BLaER1 (cell line): ENCODE data around the gene KIF9.
"Not testable (repeated sequence)": the region's sequence is repeated elsewhere in the genome, so short reads cannot be mapped to it uniquely, and the experiment has no call there.

Experiments used
- H3K27ac ChIP-seq: shearing (Covaris generic); formaldehyde crosslinking; 2 replicates; pipeline ENCODE4 v1.8.1; 2022
- H3K27me3 ChIP-seq: shearing (Covaris generic); formaldehyde crosslinking; 2 replicates; pipeline ENCODE4 v1.8.1; 2022
- H3K36me3 ChIP-seq: shearing (Covaris generic); formaldehyde crosslinking; 2 replicates; pipeline ENCODE4 v1.8.1; 2022
- H3K4me1 ChIP-seq: shearing (Covaris generic); formaldehyde crosslinking; 2 replicates; pipeline ENCODE4 v1.8.1; 2022
- H3K4me2 ChIP-seq: shearing (Covaris generic); formaldehyde crosslinking; 2 replicates; pipeline ENCODE4 v1.8.1; 2022
- H3K4me3 ChIP-seq: shearing (Covaris generic); formaldehyde crosslinking; 2 replicates; pipeline ENCODE4 v1.8.1; 2022
- H3K9ac ChIP-seq: shearing (Covaris generic); formaldehyde crosslinking; 2 replicates; pipeline ENCODE4 v1.8.1; 2022
- H3K9me3 ChIP-seq: shearing (Covaris generic); formaldehyde crosslinking; 2 replicates; pipeline ENCODE4 v1.8.1; 2022
- H4K20me1 ChIP-seq: shearing (Covaris generic); formaldehyde crosslinking; 2 replicates; pipeline ENCODE4 v1.8.1; 2022
- Cebpa-rat ChIP-seq: shearing (Covaris generic); IDR thresholded peaks from 2 replicates; pipeline ENCODE4 v1.8.1; 2022

KIF9 gene

GRCh38 chr3:47313341-47314055 is 30.9 kb upstream of the KIF9 start:
- Histone ChIP-seq H3K4me2 (no peak overlapping the region), H3K4me1 (peaks cover 14% of the 10 kb centered on the region), H3K27ac (no peak overlapping the region), H3K36me3 (peaks cover 28% of the 10 kb centered on the region), H3K9ac (no peak overlapping the region), H3K27me3 (no peaks in the 10 kb centered on the region), H3K4me3 (no peak overlapping the region), H3K9me3 (peaks cover 13% of the 10 kb centered on the region), H4K20me1 (peaks cover 23% of the 10 kb centered on the region)
- TF ChIP-seq Cebpa-rat, result no peak

- Histone ChIP-seq H3K9ac (no peak overlapping the region), H3K27ac (no peak overlapping the region), H3K4me2 (no peak overlapping the region), H4K20me1 (peaks cover 27% of the 10 kb centered on the region; the same call in 1 of the 2 replicates), H3K4me3 (no peak overlapping the region), H3K27me3 (no peaks in the 10 kb centered on the region), H3K36me3 (peaks cover 41% of the 10 kb centered on the region), H3K4me1 (peaks cover 22% of the 10 kb centered on the region), H3K9me3 (peaks cover 13% of the 10 kb centered on the region)
- no peak for TF ChIP-seq Cebpa-rat
Observed at GRCh38 chr3:47310391-47310790, 27.8 kb upstream of the KIF9 start.

- H3K4me1 ChIP-seq, result peaks cover 11% of the 10 kb centered on the region
- H3K4me2 ChIP-seq, H3K27me3 ChIP-seq, H3K27ac ChIP-seq, H3K4me3 ChIP-seq, H3K9ac ChIP-seq: not testable (repeated sequence)
- peaks cover 13% of the 10 kb centered on the region for H3K9me3 ChIP-seq
- peaks cover 24% of the 10 kb centered on the region; the same call in 1 of the 2 replicates for H4K20me1 ChIP-seq
- peaks cover 46% of the 10 kb centered on the region for H3K36me3 ChIP-seq
Observed at GRCh38 chr3:47309231-47309630, 26.6 kb upstream of the KIF9 start.

GRCh38 chr3:47306022-47306421 is 23.4 kb upstream of the KIF9 start:
- Histone ChIP-seq H3K9ac (no peak overlapping the region), H3K27me3 (no peaks in the 10 kb centered on the region), H4K20me1 (peaks cover 12% of the 10 kb centered on the region; the same call in 1 of the 2 replicates), H3K4me1 (peaks cover 10% of the 10 kb centered on the region), H3K9me3 (peaks cover 13% of the 10 kb centered on the region), H3K4me3 (no peak overlapping the region), H3K27ac (no peak overlapping the region), H3K36me3 (peaks cover 67% of the 10 kb centered on the region), H3K4me2 (peak overlapping the region; percentile 21; the same call in 1 of the 2 replicates)
- TF ChIP-seq Cebpa-rat, result no peak

- H3K4me2 ChIP-seq, result no peak overlapping the region
- no peak for TF ChIP-seq Cebpa-rat
- no peak overlapping the region for H3K4me3 ChIP-seq
- no peaks in the 10 kb centered on the region for H3K27me3 ChIP-seq
- H3K27ac ChIP-seq, result no peak overlapping the region
- H3K9ac ChIP-seq, result no peak overlapping the region
- peaks cover 21% of the 10 kb centered on the region for H3K4me1 ChIP-seq
- peaks cover 43% of the 10 kb centered on the region for H3K36me3 ChIP-seq
- peaks cover 36% of the 10 kb centered on the region for H4K20me1 ChIP-seq
- no peaks in the 10 kb centered on the region for H3K9me3 ChIP-seq
Observed at GRCh38 chr3:47301456-47301855, 18.9 kb upstream of the KIF9 start.

GRCh38 chr3:47299381-47300318 is 17.1 kb upstream of the KIF9 start:
- Histone ChIP-seq H3K9ac (no peak overlapping the region), H4K20me1 (peaks cover 45% of the 10 kb centered on the region), H3K27ac (no peak overlapping the region), H3K4me1 (peaks cover 15% of the 10 kb centered on the region), H3K27me3 (no peaks in the 10 kb centered on the region), H3K4me2 (no peak overlapping the region), H3K36me3 (peaks cover 47% of the 10 kb centered on the region), H3K4me3 (no peak overlapping the region), H3K9me3 (no peaks in the 10 kb centered on the region)
- TF ChIP-seq Cebpa-rat, result no peak

- TF ChIP-seq Cebpa-rat, result no peak
- Histone ChIP-seq H3K4me1 (peaks cover 15% of the 10 kb centered on the region), H4K20me1 (peaks cover 57% of the 10 kb centered on the region), H3K27ac (no peak overlapping the region), H3K4me3 (no peak overlapping the region), H3K27me3 (no peaks in the 10 kb centered on the region), H3K9me3 (no peaks in the 10 kb centered on the region), H3K4me2 (no peak overlapping the region), H3K9ac (no peak overlapping the region), H3K36me3 (peaks cover 44% of the 10 kb centered on the region)
Observed at GRCh38 chr3:47298439-47298838, 15.8 kb upstream of the KIF9 start.

- peaks cover 74% of the 10 kb centered on the region for H4K20me1 ChIP-seq
- H3K4me2 ChIP-seq, result peak overlapping the region; percentile 70
- peaks cover 27% of the 10 kb centered on the region for H3K36me3 ChIP-seq
- no peak overlapping the region for H3K27ac ChIP-seq
- H3K9me3 ChIP-seq, result no peaks in the 10 kb centered on the region
- H3K9ac ChIP-seq, result no peak overlapping the region
- TF ChIP-seq Cebpa-rat, result no peak
- no peak overlapping the region for H3K4me3 ChIP-seq
- H3K4me1 ChIP-seq, result peaks cover 18% of the 10 kb centered on the region
- H3K27me3 ChIP-seq, result no peaks in the 10 kb centered on the region
Observed at GRCh38 chr3:47296562-47297302, 14.1 kb upstream of the KIF9 start.

GRCh38 chr3:47295976-47296375 is 13.4 kb upstream of the KIF9 start:
- peaks cover 25% of the 10 kb centered on the region for H3K36me3 ChIP-seq
- H3K4me1 ChIP-seq, result peaks cover 26% of the 10 kb centered on the region
- H3K4me2 ChIP-seq, result no peak overlapping the region
- H3K27me3 ChIP-seq, result no peaks in the 10 kb centered on the region
- no peak overlapping the region for H3K4me3 ChIP-seq
- H3K27ac ChIP-seq, result no peak overlapping the region
- no peak overlapping the region for H3K9ac ChIP-seq
- H4K20me1 ChIP-seq, result peaks cover 80% of the 10 kb centered on the region
- TF ChIP-seq Cebpa-rat, result no peak
- H3K9me3 ChIP-seq, result no peaks in the 10 kb centered on the region
